SU-DHL-6 (cell line): ENCODE results near the gene NHLRC4.
A peak's percentile ranks its signal among the peaks of the same experiment; 100 is the strongest.

Experiments
- H2AFZ ChIP-seq: fragments of 200-600 bp; sonication (generic); 2 replicates; pipeline ENCODE4 v1.6.1; 2014; ENCODE audit warnings: low read depth, mild to moderate bottlenecking, moderate library complexity, mixed read lengths, antibody characterized with exemption, low read length; ENCODE audit not compliant: severe bottlenecking
- H3F3A ChIP-seq: fragments of 200-600 bp; shearing (Covaris generic); 2 replicates; pipeline ENCODE4 v1.6.0; 2016; ENCODE audit warnings: antibody characterized with exemption, mild to moderate bottlenecking; ENCODE audit not compliant: insufficient read depth
- H3K27ac ChIP-seq: fragments of 200-600 bp; sonication (generic); 2 replicates; pipeline ENCODE4 v1.5.1; 2016; ENCODE audit warnings: low read depth, mild to moderate bottlenecking, low read length, moderate library complexity, mixed read lengths
- H3K27me3 ChIP-seq: fragments of 200-600 bp; sonication (generic), shearing (Covaris generic); 2 replicates; pipeline ENCODE4 v1.6.0; 2014; ENCODE audit warnings: mild to moderate bottlenecking, low read length
- H3K36me3 ChIP-seq: fragments of 200-600 bp; sonication (generic); 2 replicates; pipeline ENCODE4 v1.6.1; 2014; ENCODE audit warnings: mild to moderate bottlenecking, low read length, mixed read lengths
- H3K4me2 ChIP-seq: fragments of 300-600, 200-600 bp; shearing (Covaris generic), sonication (generic); 2 replicates; pipeline ENCODE4 v1.6.0; 2014; ENCODE audit warnings: low read length, low read depth, mild to moderate bottlenecking; ENCODE audit not compliant: poor library complexity, severe bottlenecking
- H3K4me3 ChIP-seq: fragments of 200-600 bp; sonication (generic); 2 replicates; pipeline ENCODE4 v1.5.1; 2014; ENCODE audit warnings: antibody characterized with exemption, low read length, mild to moderate bottlenecking, mixed read lengths; ENCODE audit not compliant: insufficient read depth, poor library complexity, severe bottlenecking
- H3K79me2 ChIP-seq: fragments of 200-600 bp; sonication (generic); 2 replicates; pipeline ENCODE4 v1.6.1; 2014; ENCODE audit warnings: mild to moderate bottlenecking, low read length, moderate library complexity; ENCODE audit not compliant: insufficient read depth
- H3K9ac ChIP-seq: fragments of 200-600 bp; sonication (generic); 2 replicates; pipeline ENCODE4 v1.7.0; 2014; ENCODE audit warnings: mild to moderate bottlenecking, low read length
- H3K9me2 ChIP-seq: fragments of 200-600 bp; sonication (generic); replicated peaks from 2 replicates; pipeline ENCODE4 v1.6.1; 2014; ENCODE audit warnings: low read length; ENCODE audit not compliant: insufficient read depth
- H3K9me3 ChIP-seq: fragments of 200-600 bp; sonication (generic); 2 replicates; pipeline ENCODE4 v1.6.1; 2014; ENCODE audit warnings: low read length, mixed read lengths; ENCODE audit not compliant: insufficient read depth
- H4K20me1 ChIP-seq: fragments of 200-600 bp; sonication (generic); 2 replicates; pipeline ENCODE4 v1.6.1; 2014; ENCODE audit warnings: low read depth, mild to moderate bottlenecking, antibody characterized with exemption, low read length, moderate library complexity, mixed read lengths
- EZH2phosphoT487 ChIP-seq: fragments of 200-600 bp; sonication (generic), shearing (Covaris generic); conservative IDR thresholded peaks from 2 replicates; pipeline ENCODE4 v1.6.1; 2018; ENCODE audit warnings: mild to moderate bottlenecking, antibody characterized with exemption, low read length, moderate library complexity, mixed read lengths
- TF ChIP-seq, protein P1 (sequence below): fragments of 200-600 bp; sonication (generic); IDR thresholded peaks from one replicate; pipeline ENCODE4 v1.5.1; 2017; ENCODE audit warnings: antibody characterized with exemption, mild to moderate bottlenecking, low read length, moderate library complexity; ENCODE audit not compliant: insufficient read depth, poor library complexity, severe bottlenecking

Gene NHLRC4

GRCh38 chr16:609984-610383, 43.2 kb downstream of the NHLRC4 start:
- Histone ChIP-seq H3K36me3 (no peaks in the 10 kb centered on the region), H2AFZ (no peak overlapping the region), H3K4me3 (no peak overlapping the region), H3K9ac (no peak overlapping the region), H3F3A (no peaks in the 10 kb centered on the region), H4K20me1 (no peaks in the 10 kb centered on the region), H3K4me2 (no peak overlapping the region), H3K27me3 (no peaks in the 10 kb centered on the region), H3K9me2 (no peaks in the 10 kb centered on the region), H3K9me3 (no peaks in the 10 kb centered on the region), H3K27ac (no peak overlapping the region), H3K79me2 (no peaks in the 10 kb centered on the region)
- TF ChIP-seq, protein P1, sequence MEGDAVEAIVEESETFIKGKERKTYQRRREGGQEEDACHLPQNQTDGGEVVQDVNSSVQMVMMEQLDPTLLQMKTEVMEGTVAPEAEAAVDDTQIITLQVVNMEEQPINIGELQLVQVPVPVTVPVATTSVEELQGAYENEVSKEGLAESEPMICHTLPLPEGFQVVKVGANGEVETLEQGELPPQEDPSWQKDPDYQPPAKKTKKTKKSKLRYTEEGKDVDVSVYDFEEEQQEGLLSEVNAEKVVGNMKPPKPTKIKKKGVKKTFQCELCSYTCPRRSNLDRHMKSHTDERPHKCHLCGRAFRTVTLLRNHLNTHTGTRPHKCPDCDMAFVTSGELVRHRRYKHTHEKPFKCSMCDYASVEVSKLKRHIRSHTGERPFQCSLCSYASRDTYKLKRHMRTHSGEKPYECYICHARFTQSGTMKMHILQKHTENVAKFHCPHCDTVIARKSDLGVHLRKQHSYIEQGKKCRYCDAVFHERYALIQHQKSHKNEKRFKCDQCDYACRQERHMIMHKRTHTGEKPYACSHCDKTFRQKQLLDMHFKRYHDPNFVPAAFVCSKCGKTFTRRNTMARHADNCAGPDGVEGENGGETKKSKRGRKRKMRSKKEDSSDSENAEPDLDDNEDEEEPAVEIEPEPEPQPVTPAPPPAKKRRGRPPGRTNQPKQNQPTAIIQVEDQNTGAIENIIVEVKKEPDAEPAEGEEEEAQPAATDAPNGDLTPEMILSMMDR: no peak
- TF ChIP-seq EZH2phosphoT487: no peak

- no peaks in the 10 kb centered on the region for H3K36me3 ChIP-seq
- no peak overlapping the region for H3K4me3 ChIP-seq
- H3K9me3 ChIP-seq: no peaks in the 10 kb centered on the region
- no peak overlapping the region for H3K4me2 ChIP-seq
- no peaks in the 10 kb centered on the region for H3K9me2 ChIP-seq
- no peaks in the 10 kb centered on the region for H3K79me2 ChIP-seq
- no peaks in the 10 kb centered on the region for H3K27me3 ChIP-seq
- no peak overlapping the region for H2AFZ ChIP-seq
- no peaks in the 10 kb centered on the region for H3F3A ChIP-seq
- no peak for TF ChIP-seq EZH2phosphoT487
- TF ChIP-seq, protein P1: peak; percentile 35
- no peak overlapping the region for H3K27ac ChIP-seq
- no peaks in the 10 kb centered on the region for H4K20me1 ChIP-seq
- no peak overlapping the region for H3K9ac ChIP-seq
These were observed 43.9 kb downstream of the NHLRC4 start for GRCh38 chr16:610513-611381.

- Histone ChIP-seq H3K4me2 (no peak overlapping the region), H3F3A (no peaks in the 10 kb centered on the region), H3K4me3 (no peak overlapping the region), H3K9ac (no peak overlapping the region), H3K9me3 (no peaks in the 10 kb centered on the region), H2AFZ (no peak overlapping the region), H3K27me3 (no peaks in the 10 kb centered on the region), H3K9me2 (no peaks in the 10 kb centered on the region), H4K20me1 (no peaks in the 10 kb centered on the region), H3K36me3 (no peaks in the 10 kb centered on the region), H3K27ac (no peak overlapping the region), H3K79me2 (no peaks in the 10 kb centered on the region)
- no peak for TF ChIP-seq EZH2phosphoT487
- TF ChIP-seq, protein P1: no peak
These were observed 48.3 kb downstream of the NHLRC4 start for GRCh38 chr16:615122-615521.
